ENCODE results near the gene SEMA3A.

SEMA3A gene

GRCh38 chr7:84041649-84042048 is 152.9 kb downstream of the SEMA3A start:
- TF ChIP-seq, protein P1, sequence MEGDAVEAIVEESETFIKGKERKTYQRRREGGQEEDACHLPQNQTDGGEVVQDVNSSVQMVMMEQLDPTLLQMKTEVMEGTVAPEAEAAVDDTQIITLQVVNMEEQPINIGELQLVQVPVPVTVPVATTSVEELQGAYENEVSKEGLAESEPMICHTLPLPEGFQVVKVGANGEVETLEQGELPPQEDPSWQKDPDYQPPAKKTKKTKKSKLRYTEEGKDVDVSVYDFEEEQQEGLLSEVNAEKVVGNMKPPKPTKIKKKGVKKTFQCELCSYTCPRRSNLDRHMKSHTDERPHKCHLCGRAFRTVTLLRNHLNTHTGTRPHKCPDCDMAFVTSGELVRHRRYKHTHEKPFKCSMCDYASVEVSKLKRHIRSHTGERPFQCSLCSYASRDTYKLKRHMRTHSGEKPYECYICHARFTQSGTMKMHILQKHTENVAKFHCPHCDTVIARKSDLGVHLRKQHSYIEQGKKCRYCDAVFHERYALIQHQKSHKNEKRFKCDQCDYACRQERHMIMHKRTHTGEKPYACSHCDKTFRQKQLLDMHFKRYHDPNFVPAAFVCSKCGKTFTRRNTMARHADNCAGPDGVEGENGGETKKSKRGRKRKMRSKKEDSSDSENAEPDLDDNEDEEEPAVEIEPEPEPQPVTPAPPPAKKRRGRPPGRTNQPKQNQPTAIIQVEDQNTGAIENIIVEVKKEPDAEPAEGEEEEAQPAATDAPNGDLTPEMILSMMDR (IDR thresholded peaks at IDR 0.05; ENCODE audit: low read depth, low read length, missing control alignments): no peak
- no peak overlapping the region for H3K4me3 ChIP-seq (replicated peaks; ENCODE audit: low read depth, low read length)
- no peak for DNase-seq (ENCODE audit: extremely low read depth, low read depth)

GRCh38 chr7:84040355-84040754 is 154.2 kb downstream of the SEMA3A start:
- no peak overlapping the region for H3K4me3 ChIP-seq (replicated peaks; ENCODE audit: low read depth, low read length)
- TF ChIP-seq, protein P1 (IDR thresholded peaks at IDR 0.05; ENCODE audit: low read depth, low read length, missing control alignments): no peak
- DNase-seq (ENCODE audit: extremely low read depth, low read depth): no peak

- H3K4me3 ChIP-seq (replicated peaks; ENCODE audit: low read depth, low read length): no peak overlapping the region
- TF ChIP-seq, protein P1 (IDR thresholded peaks at IDR 0.05; ENCODE audit: low read depth, low read length, missing control alignments): no peak
- DNase-seq (ENCODE audit: extremely low read depth, low read depth): no peak
Observed at GRCh38 chr7:84039432-84039831, 155.2 kb downstream of the SEMA3A start.

DNA sequence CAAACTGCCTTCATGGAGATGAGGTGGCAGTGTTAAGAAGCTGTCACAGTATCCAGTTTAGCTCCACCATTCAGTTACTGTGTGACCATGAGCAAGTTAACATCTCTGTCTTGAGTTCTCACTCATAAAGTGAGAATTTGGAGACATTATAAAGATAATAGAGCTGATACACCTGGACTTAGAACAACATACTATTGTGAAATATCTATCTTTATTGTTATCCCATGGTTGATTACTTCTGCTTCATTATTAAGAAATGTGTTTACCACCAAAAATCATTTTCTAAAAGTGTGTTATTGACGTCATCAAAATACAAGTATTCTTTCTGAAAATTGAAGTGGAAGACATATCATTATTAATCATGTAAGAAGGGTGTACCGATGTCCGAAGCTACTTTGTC is 166.9 kb downstream of the SEMA3A start:
- H3K4me3 ChIP-seq (replicated peaks; ENCODE audit: low read depth, low read length): no peak overlapping the region
- DNase-seq (ENCODE audit: extremely low read depth, low read depth): no peak
- TF ChIP-seq, protein P1 (IDR thresholded peaks at IDR 0.05; ENCODE audit: low read depth, low read length, missing control alignments): no peak

DNA sequence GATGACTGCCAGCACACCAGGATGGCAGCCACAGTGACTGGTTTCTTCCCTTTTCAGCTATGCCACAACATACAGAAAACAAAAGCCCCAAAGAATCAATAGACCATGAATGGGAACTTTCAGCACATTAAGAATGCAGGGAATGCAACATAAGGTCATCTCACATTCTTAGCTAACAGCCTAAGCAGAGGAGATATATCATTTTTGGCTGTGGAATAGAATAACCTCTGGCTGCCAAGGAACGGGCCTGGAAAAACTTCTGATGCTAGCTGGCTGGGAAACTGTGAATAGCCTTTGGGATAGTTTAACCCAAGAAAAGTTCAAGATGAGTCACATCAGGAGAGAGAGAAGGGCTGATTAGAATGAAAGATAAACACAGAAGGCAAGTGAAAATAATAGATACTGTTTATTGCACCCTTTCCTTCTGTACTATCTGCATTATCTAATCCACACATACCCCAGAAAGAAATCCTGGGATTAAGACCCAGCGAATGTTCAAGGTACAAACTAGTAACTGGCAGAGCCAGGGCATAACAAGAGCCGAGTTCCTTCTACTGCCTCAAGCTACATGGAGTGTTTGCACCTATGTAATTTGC is 169.2 kb downstream of the SEMA3A start:
- peak; percentile 79 for DNase-seq (ENCODE audit: extremely low read depth, low read depth)
- H3K4me3 ChIP-seq (replicated peaks; ENCODE audit: low read depth, low read length): no peak overlapping the region
- TF ChIP-seq, protein P1 (IDR thresholded peaks at IDR 0.05; ENCODE audit: low read depth, low read length, missing control alignments): no peak

GRCh38 chr7:84022684-84023308 is 171.8 kb downstream of the SEMA3A start:
- DNase-seq (ENCODE audit: extremely low read depth, low read depth): no peak
- no peak overlapping the region for H3K4me3 ChIP-seq (replicated peaks; ENCODE audit: low read depth, low read length)
- TF ChIP-seq, protein P1 (IDR thresholded peaks at IDR 0.05; ENCODE audit: low read depth, low read length, missing control alignments): no peak
